GM21367 (cell line): Measurements from ENCODE around the gene MAGEB18.

Experiments used
- ATAC-seq: cut with Tn5 transposase; IDR thresholded peaks from one replicate; pipeline ENCODE4 v1.9.1; 2021; ENCODE audit not compliant: unreplicated experiment

The MAGEB18 gene

GRCh38 chrX:26138274-26138673 is at the start of gene MAGEB18:
MAGEB18 (plus strand) TSS chrX:26138343; CDS start chrX:26138986, 643 bp downstream.
- no peak for ATAC-seq

- ATAC-seq: no peak
These were observed 37.7 kb upstream of the MAGEB18 start for GRCh38 chrX:26100421-26100920.

- no peak for ATAC-seq
These were observed 29.0 kb upstream of the MAGEB18 start for GRCh38 chrX:26109142-26109541.

GRCh38 chrX:26146024-26146423 is 7.9 kb downstream of the MAGEB18 start:
- ATAC-seq: no peak

GRCh38 chrX:26160301-26160700 is 22.2 kb downstream of the MAGEB18 start, which contains the start of gene MAGEB6B:
MAGEB6B (plus strand) TSS chrX:26160601; CDS start chrX:26160601, 0 bp downstream.
- ATAC-seq: no peak
